ENCODE results near the gene VMP1. TPM values are rescaled to one million over a fixed set of nuclear protein-coding genes. Genes with fewer than 3 reads are reported as not detected.

VMP1 gene
- total and polyA plus RNA-seq, 2 donors from 2014 or later: 96.4 to 338 TPM

DNA sequence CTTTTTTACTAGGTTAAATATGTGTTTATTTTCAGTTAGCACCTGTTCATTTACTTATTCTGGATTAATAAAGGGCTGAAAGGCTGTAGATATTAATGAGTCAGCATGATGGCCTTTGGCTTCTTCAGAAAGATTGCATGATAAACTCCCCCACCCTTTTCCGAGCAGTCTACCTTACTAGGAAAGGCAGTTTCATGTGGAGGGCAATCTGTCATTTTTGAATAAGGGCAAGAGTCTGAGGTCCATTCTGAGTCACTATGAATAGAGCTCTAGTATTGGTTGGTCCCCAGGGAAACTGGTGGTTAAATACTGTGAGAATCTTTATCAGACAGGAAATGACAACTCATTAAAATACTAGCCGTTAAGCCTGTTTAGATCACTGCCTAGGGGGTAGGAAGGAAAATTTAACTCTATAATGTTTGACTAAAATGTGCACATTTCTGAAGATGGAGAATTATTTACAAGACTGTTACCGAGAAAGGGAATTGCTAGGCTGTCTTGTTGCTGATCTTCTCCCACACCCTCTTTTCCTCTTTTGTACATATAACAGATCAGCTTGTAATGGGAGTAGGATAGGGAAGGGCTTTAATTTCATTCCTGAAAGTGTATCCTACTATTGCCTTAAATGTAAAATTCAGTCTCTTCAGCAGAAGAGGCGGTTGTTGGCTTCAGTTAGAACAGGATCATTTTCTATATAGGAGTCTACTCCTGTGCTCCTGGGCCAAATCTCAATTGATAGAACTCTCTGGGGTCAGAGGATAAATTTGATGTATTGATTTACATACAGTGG, 122.0 kb downstream of the VMP1 start:
- H3K9me3 ChIP-seq (ENCODE audit: control insufficient read depth in 2 of 3, insufficient read depth in 1 of 3, low read length in 3 of 3): no peaks in the 10 kb centered on the region
- FAIRE-seq: peak; percentile 90
- no peaks in the 10 kb centered on the region for H3K36me3 ChIP-seq (ENCODE audit: control insufficient read depth in 2 of 3, insufficient read depth in 3 of 3, low read length in 3 of 3)
- H3K4me1 ChIP-seq (ENCODE audit: control insufficient read depth in 2 of 3, insufficient read depth in 2 of 3, low read depth in 1 of 3, low read length in 3 of 3): peaks cover 3 to 17% (median 4%) of the 10 kb centered on the region in 3 donors
- H3K4me3 ChIP-seq (ENCODE audit: low read length in 3 of 3): peak overlapping the region in 2 of 3 donors; percentile 18 to 19
- TF ChIP-seq, protein P1, sequence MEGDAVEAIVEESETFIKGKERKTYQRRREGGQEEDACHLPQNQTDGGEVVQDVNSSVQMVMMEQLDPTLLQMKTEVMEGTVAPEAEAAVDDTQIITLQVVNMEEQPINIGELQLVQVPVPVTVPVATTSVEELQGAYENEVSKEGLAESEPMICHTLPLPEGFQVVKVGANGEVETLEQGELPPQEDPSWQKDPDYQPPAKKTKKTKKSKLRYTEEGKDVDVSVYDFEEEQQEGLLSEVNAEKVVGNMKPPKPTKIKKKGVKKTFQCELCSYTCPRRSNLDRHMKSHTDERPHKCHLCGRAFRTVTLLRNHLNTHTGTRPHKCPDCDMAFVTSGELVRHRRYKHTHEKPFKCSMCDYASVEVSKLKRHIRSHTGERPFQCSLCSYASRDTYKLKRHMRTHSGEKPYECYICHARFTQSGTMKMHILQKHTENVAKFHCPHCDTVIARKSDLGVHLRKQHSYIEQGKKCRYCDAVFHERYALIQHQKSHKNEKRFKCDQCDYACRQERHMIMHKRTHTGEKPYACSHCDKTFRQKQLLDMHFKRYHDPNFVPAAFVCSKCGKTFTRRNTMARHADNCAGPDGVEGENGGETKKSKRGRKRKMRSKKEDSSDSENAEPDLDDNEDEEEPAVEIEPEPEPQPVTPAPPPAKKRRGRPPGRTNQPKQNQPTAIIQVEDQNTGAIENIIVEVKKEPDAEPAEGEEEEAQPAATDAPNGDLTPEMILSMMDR (IDR thresholded peaks at IDR 0.05; ENCODE audit: borderline replicate concordance, extremely low read depth, insufficient read depth): no peak
- intact Hi-C loops (cut with DNase I): no loop called here
- peak overlapping the region; percentile 69 to 75 for H3K27ac ChIP-seq (ENCODE audit: low read depth in 2 of 2, low read length in 2 of 2)
- no peaks in the 10 kb centered on the region for H3K27me3 ChIP-seq (ENCODE audit: control insufficient read depth, insufficient read depth, low read length)
- peak in 2 of 5 donors; percentile 59 to 89 for DNase-seq
- peak overlapping the region in 2 of 3 donors; percentile 2 to 20 for H3K9ac ChIP-seq (ENCODE audit: low read length in 3 of 3)

DNA sequence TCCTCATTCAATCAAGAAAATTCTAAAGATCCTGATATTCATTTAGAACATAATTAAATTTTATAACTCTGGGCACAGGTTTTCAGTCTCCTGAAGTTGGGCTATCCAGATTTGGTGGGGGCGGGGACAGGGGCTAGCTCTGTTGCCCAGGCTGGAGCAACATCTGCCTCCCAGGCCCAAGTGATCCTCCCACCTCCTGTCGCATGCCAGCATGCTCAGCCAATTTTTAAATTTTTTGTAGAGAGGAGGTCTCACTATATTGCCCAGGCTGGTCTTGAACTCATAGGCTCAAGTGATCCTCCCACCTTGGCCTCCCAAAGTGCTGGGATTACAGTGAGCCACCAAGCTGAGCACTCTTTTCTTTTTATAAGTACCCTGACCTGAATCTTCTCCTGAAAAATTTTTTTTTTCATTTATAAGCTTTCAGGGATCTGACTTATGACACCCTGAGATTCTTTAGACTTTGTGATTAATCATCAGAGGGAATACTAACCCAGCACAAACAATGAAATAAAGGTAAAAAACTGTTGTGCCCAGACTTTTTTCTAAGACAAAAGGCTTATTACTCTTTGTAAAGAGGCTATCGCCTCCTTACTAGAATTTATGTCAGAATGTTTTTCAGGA, 122.7 kb downstream of the VMP1 start:
- intact Hi-C loops (cut with DNase I): no loop called here
- TF ChIP-seq, protein P1 (IDR thresholded peaks at IDR 0.05; ENCODE audit: borderline replicate concordance, extremely low read depth, insufficient read depth): no peak
- no peaks in the 10 kb centered on the region for H3K36me3 ChIP-seq (ENCODE audit: control insufficient read depth in 2 of 3, insufficient read depth in 3 of 3, low read length in 3 of 3)
- no peaks in the 10 kb centered on the region for H3K9me3 ChIP-seq (ENCODE audit: control insufficient read depth in 2 of 3, insufficient read depth in 1 of 3, low read length in 3 of 3)
- FAIRE-seq: no peak
- peak overlapping the region; percentile 10 to 75 for H3K27ac ChIP-seq (ENCODE audit: low read depth in 2 of 2, low read length in 2 of 2)
- no peaks in the 10 kb centered on the region for H3K27me3 ChIP-seq (ENCODE audit: control insufficient read depth, insufficient read depth, low read length)
- H3K4me3 ChIP-seq (ENCODE audit: low read length in 3 of 3): peak overlapping the region in 1 of 3 donors; percentile 0
- H3K4me1 ChIP-seq (ENCODE audit: control insufficient read depth in 2 of 3, insufficient read depth in 2 of 3, low read depth in 1 of 3, low read length in 3 of 3): peaks cover 3 to 17% (median 4%) of the 10 kb centered on the region in 3 donors
- H3K9ac ChIP-seq (ENCODE audit: low read length in 3 of 3): no peak overlapping the region
- peak in 1 of 5 donors; percentile 50 for DNase-seq

DNA sequence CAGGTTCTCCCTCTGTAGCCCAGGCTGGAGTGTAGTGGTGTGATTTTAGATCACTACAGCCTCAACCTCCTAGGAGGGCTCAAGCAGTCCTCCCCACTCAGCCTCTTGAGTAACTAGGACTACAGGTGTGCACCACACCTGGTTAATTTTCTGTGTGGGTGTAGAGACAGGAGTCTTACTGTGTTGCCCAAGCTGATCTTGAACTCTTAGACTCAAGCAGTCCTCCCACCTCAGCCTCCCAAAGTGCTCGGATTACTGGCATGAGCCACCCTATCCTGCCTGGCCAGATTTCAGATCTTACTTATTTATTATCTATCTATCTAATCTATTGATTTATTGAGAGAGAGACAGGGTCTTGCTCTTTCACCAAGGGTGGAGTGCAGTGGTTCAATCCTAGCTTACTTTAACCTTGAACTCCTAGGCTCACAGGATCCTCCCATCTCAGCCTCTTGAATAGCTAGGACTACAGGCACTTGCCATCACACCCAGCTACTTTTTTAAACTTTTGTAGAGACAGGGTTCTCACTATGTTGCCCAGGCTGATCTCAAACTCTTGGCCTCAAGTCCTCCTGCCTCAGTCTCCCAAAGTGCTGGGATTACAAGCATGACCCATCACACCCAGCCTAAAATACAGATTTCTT, 123.5 kb downstream of the VMP1 start:
- Histone ChIP-seq H3K4me3 (ENCODE audit: low read length in 3 of 3) (no peak overlapping the region), H3K36me3 (ENCODE audit: control insufficient read depth in 2 of 3, insufficient read depth in 3 of 3, low read length in 3 of 3) (no peaks in the 10 kb centered on the region), H3K9ac (ENCODE audit: low read length in 3 of 3) (no peak overlapping the region), H3K27me3 (ENCODE audit: control insufficient read depth, insufficient read depth, low read length) (no peaks in the 10 kb centered on the region), H3K4me1 (ENCODE audit: control insufficient read depth in 2 of 3, insufficient read depth in 2 of 3, low read depth in 1 of 3, low read length in 3 of 3) (peaks cover 3 to 17% (median 4%) of the 10 kb centered on the region in 3 donors), H3K9me3 (ENCODE audit: control insufficient read depth in 2 of 3, insufficient read depth in 1 of 3, low read length in 3 of 3) (no peaks in the 10 kb centered on the region), H3K27ac (ENCODE audit: low read depth in 2 of 2, low read length in 2 of 2) (peak overlapping the region in 1 of 2 donors; percentile 66)
- TF ChIP-seq, protein P1 (IDR thresholded peaks at IDR 0.05; ENCODE audit: borderline replicate concordance, extremely low read depth, insufficient read depth): no peak
- intact Hi-C loops (cut with DNase I): no loop called here
- DNase-seq: no peak
- no peak for FAIRE-seq

All from kidney (tissue), 14 donors.